Measurements from ENCODE around the gene ACTL10.
A peak's percentile ranks its signal among the peaks of the same experiment; 100 is the strongest.

The ACTL10 gene

DNA sequence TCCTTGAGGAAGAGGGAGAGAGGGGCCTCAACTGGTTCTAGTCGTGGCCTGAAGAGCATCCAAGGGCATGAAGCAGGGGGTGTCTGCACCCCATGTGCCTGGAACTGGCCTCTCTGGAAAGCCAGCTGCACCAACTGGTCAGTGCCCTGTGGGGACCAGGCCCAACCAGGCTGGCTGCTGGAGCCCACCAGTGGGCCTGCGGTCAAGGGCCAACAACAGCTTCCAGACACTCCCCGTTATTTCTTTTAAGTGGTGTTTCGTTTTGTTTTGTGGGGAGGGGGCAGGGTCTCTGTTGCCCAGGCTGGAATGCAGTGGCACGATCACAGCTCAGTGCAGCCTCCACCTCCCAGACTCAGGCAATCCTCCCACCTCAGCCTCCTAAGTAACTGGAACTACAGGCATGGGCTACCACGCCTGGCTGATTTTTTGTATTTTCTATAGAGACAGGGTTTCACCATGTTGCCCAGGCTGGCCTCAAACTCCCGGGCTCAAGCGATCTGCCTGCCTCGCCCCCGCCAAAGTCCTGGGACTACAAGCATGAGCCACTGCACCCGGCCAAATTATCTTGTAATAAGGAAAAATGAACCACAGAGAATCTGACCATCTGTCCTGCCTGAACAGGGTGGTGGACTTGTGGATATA is 16.5 kb upstream of the ACTL10 start:
- DNase-seq, result no peak

DNA sequence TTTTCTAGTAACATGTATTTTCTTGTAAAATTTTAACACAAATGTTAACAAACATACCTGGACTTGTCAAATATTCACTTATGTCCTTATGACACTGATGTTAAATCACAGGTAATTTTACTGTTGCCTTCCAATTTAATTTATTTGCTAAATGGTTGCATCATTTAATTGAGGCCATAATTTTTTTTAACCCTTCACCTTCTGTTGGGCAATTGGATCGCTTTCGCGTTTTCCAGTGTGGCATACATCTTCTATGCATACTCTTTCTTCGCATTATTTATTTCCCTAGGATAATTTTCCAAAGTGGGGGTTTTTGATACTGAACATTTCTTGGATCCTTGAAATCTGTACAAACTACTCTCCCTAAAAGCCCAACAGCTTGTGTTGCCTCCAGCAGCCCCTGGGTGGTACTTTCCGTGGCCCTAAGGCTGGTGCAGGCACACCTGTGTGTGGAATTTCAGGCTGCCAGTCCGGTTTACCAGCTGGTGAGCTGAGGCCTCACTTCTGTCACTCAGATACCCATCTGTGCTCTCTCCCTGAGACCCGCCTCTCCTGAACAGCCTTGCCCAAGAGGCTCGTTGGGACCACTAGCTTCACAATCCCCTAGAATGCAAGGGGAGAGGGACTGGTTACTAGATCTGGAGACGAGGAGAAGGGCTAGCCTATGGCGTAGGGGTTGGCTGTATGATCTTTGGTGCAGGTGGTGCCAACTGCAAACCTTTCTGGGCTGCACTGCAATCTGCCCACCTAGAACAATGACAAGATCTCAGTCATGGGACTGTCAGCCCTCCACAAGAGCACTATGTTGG is 15.8 kb upstream of the ACTL10 start:
- no peak for DNase-seq

DNA sequence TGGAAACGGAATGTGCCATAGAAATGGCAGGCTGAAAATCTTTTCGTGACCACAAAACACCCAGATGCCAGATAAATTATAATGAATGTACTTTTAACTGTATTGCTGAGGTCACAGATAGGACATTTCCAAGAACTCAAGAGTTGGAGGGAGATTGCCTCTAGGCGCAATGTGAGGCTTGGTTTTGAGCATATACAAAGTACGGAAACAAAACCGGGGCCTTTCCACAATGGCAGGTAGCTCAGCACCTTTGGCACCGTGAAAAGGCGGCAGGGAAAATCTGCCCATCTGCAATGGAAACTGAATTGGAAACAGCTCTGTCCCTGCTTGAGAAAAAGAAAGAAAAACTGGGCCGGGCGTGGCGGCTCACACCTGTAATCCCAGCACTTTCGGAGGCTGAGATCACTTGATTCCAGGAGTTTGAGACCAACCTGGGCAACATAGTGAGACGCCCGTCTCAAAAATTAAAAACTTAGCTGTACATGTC is 15.1 kb upstream of the ACTL10 start:
- DNase-seq, result no peak

DNA sequence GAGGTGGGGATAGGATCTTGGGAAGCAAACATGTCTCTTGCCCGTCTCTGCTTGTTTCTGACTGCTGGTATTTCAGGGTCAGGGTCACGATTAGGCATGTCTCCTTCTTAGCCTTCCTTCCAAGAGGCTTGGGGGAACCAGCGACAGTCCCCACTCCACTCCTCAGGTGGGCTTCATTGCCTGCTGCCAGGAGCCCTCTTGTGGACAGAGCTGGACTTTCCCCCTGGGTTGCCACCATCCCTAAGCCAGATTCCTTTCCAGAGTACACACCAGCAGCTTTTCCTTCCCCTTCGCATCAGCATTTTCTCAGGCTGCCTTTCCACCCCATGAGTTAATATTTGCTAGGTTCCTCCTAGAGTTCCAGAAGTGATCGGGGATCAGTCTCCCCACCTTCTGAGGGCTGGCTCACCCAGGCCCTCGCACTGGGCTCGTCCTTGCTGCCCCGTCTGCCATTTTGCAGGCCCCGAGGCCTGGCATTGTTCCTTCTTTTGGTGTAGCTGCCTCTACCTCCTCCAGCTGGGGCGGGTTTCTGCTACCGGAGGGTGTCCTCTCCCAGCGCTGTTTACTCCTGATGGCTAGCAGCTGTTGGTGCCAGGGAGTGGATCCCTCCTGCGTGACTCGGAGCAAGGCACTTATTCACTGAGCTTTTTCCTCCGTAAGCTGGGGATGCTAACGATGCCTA is 13.4 kb upstream of the ACTL10 start:
- DNase-seq, result peak; percentile 56

DNA sequence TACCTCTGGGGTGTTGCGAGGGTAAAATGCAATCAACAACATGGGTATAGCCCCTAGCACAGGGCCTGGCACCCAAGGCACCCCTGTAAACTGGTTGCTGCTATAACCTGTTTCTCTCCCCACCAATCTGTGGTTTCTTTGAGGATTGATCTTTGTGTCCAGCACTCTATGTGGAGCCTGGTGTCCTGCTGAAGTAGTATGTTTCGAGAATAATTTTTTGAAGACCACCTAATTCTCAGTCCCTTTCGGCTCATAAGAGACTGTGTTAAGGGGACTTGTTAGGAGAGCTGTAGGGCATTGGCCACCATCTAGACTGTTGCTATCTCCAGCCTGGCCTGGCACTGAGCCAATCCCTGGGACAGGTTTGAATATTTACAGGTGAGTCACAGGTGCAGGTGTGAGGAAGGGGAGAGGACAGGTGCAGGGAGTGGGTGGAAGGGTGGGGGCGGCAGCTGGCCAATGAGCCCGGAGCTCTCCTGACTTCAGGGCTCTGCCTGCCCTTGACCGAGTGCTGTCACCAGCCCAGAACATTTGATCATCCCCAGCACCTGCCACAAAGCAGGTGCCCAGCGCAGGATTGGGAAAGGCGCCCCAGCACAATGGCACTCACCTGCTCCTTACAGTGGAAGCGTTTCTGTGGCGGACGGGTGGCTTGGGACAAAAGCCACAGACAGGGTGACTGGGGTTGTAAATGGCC is 12.7 kb upstream of the ACTL10 start:
- no peak for DNase-seq

DNA sequence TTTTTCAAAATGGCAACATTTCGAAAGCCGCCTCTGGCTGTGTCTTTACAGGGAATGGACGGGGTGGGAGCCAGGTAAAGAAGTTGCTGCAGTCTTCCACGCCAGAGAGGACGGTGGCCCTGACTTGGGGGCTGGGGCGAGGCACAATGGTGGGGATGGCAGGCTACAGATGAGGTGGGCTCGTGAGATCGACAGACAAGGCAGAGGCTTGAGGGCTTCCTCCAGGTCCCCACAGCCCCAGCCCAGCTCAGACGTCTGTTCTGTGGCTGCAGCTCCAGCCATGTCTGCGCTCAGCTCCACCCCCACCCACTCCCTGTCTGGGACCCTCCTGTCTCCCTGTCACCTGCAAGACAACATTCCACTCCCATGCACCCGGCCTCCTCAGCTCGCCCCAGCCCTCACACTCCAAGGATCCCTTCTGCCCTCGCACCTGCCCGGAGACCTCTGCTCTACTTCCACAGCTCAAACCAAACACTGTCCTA is 12.0 kb upstream of the ACTL10 start:
- DNase-seq, result no peak

DNA sequence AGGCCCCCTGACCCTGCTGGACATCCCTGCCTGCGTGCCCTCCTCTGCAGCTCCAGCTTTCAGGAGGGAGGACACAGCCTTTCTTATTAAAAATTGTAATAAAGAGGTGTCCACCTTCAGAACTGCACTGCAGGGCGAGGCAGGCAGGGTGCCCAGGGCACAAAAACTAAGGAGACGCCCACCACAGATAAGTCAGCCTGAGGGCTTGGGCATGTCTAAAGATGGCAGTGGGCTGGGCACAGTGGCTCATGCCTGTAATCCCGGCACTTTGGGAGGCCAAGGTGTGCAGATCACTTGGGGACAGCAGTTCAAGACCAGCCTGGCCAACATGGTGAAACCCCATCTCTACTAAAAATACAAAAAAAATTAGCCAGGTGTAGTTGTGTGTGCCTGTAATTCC is 11.6 kb upstream of the ACTL10 start:
- DNase-seq, result no peak

DNA sequence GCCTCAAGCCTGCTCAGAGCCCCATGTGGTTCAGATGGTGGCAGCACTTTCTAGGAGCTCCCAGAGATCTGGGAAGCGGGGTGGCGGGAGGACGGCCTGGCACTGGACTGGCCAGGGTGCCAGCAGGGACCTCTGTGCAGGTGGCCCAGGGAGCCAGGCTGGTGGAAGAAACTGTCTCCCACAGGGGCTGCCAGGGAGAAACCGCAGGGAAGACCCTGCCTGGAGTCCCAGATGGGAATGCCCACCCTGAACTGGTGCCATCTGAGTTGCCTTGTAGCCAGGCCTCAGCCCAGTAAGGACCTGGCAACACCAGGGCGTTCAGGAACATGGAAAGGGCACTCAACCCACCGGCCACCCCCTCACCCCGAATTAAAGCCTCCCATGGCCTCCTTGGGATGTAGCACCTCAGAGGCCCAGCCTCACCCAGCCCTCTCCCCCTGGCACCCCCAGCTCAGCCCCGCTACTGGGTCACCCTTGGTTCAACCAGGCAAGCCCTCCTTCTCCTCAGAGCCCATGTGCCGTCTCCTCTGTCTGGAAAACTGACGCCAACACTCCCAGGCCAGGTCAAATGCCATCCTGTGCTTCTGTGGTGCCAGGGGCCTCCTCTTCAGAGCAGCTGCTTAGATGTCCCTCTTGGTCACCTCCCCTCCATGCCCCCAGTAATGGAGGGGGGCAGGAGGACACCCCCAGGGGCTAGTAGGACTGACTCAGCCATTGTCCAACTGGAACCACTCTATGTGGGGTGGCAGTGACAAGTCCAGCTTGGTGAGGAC is 10.5 kb upstream of the ACTL10 start:
- no peak for DNase-seq

DNA sequence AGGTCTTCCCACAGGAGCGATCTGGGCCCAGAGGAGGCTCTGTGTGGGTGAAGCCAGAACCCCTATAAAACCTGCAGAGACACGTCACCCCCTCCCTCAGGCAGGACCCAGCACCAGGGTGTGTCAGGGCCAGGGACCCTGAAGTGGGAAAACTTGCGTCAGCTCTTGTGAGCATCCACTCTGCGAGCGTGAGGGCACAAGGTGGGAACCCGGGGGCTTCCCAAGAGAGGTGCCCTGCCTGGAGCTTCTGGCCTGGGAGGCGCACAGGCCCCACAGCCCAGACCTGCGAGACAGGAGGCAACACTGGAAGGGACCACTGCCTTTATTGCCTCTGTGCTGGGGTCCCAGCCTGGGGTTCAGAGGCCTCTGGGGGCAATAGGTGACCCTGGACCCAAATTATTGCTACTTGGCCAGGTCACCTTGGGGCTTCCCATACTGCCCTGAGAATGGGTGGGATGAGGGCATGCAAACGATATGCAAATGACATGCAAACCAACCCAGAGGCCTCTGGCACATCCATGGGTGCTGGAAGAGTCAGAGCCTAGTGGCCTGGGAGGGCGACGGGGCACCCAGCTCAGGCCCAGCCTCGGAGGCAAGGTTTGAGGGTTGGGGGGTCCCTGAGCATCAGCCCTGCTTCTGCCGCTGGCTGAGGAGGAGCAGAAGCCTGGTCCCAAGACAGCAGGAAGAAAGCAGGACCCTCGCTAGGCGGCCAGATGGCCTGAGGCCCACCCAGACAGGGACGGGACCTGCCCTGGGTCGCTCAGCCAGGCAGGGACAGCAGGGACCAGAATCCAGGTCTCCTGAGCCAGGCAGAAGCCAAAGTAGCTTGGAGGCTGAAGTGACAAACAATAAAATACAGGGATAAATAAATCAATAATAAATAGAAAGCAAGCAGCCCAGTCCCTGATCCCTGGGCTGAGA is 9.7 kb upstream of the ACTL10 start:
- DNase-seq, result no peak

DNA sequence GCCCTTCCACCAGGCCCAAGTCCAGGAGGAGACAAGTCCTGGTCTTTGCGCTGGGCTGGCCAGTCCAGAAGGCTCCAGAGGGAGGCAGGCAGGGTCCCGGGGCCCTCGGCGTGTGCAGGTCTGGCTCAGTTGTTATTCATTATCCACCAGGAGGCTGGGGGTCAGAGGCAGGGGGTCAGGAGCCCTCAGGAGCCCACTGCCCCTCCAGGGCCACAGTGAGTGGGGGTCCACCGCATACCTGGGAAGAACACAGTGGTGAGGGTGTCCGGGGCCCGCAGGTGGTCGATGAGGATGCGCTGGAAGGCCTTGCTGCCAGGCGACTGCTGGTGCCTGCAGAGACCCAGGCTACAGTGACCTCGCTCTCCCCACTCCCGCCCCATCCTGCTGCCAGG is 9.0 kb upstream of the ACTL10 start:
- no peak for DNase-seq

DNA sequence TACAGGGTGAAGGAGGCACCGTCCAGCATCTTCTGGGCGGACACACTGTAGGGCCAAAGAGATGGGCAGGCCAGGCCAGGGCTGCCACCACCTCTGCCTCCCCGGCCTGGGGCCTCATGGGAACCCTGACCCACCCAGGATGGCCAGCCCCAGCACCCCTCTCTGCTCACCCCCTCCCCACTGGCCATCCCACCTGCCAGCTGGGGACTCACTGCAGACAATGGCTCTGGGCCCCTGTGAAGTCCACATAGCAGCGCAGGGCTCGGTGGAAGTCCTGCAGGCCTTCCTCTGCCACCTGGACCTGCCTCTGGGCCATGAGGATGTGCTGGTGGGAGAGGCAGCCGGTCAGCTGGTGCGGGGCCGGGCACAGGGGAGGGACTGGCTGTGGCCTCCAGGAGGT is 8.2 kb upstream of the ACTL10 start:
- DNase-seq, result no peak

DNA sequence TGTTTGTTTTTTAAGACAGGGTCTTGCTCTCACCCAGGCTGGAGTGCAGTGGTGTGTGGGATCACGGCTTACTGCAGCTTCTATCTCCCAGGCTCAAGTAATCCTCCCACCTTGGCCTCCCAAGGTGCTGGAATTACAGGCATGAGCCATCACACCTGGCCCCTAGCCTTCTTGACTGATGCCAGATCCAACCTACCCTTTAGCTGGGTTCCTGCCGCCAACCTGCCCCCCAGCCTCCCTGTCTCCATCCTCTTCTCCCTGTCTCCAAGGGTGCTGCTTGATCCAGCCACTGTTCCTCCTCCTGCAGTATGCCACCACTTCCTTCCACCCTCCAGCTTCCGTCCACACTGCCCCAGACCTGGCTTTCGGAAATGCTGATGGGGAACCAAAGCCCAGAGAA is 7.8 kb upstream of the ACTL10 start:
- DNase-seq, result no peak

DNA sequence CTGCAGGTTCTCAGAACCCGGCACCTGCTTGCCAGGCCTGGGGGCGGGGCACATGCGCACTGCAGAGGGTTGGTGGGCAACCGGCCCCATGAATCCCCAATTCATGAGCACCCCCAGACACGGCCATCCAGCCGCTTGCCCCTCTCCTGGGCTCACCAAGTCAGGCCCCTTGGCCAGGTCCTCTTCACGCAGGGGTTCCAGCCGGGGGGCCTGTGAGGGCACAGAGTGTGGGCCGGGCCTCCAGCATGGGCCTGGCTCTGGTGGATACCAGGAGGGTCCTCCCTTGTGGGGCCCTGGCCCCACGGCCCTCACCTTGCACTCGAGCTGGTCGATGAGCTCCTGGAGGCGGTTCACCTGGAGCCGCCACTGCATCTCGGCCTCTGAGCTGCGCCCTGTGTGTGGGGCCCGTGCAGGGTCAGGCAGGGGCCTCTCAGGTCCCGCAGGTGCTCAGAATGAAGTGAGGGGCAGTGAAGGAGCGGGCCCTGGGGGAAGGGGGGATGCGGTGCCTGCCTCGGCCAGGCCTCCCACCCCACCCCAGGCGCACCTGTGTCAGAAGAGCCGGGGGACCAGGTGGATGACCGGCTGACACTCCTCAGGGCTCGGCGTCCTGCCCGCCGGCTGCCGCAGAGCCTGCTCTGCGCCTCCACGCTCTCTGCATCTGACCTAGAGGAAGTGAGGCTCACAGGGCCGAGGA is 7.3 kb upstream of the ACTL10 start:
- no peak for DNase-seq

DNA sequence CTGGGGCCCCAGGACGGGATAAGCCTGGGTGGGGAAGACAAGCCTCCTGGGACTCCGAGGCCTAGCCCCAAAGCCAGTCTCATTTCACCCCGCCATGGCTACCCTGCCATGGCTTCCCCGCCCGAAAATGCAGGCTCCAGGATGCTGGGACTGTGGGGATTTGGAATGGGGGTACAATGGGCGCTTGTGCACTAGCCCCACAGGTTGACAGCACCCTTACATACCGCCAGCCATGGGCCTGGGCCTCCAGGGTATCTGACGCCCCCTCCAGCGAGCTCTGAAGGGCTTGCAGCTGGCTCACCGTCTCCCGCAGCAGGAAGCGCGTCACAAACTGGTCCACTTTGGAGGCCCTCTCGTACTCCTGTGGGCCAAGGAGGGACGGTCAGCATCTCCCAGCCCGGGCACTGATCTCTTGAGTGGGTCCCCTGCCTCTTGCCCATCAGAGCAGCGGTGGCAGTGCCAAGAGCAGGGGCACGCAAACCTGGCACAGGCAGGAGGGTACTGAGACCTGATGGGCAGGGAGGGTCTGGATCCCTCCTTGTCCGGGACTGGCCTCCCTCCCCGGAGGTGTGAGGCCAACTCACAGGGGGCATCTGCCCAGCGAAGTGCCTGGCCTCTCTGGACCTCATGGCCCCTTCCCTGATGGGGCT is 6.6 kb upstream of the ACTL10 start:
- DNase-seq, result no peak

DNA sequence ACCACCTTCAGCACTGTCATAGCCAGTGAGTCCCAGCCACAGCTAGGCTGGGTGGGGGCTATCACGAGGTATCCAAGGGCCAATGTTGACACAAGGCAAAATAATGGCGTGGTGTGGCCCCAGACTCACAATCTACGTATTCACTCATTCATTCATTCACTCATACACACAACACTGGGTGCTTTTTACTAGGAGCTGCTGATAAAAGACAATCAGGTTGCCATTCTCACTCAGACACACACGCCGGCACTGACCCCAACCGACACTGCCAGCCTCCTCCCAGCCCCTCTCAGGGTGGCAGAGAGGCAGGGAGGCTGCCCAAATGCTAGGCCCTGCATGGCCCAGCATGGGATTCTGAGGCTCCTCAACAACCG is 6.1 kb upstream of the ACTL10 start:
- no peak for DNase-seq

DNA sequence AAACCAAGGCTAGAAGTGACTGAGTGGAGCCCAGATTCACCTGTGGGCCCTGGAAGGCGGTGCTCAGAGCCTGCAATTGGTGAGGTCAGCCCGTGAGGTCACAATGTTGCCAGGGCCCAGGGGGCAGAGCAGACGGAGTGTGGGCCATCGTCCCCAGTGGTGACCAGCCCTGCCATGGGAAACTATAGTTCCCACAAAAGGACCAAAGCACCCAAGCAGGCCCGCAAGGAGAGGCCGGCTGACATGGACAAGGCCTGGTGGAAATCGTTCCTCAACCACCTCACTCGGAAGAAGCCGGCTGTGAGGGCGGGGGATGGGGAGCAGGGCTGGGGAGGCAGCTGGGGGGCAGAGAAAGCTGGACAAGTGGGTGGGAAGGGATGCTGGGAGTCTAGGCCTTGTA is 4.6 kb upstream of the ACTL10 start, which contains the start of gene C20orf144:
Gene C20orf144, plus strand, starts transcription at position 156 of the 400 bp plus-strand sequence. Its CDS starts 19 bp downstream, at position 175.
- DNase-seq, result no peak

DNA sequence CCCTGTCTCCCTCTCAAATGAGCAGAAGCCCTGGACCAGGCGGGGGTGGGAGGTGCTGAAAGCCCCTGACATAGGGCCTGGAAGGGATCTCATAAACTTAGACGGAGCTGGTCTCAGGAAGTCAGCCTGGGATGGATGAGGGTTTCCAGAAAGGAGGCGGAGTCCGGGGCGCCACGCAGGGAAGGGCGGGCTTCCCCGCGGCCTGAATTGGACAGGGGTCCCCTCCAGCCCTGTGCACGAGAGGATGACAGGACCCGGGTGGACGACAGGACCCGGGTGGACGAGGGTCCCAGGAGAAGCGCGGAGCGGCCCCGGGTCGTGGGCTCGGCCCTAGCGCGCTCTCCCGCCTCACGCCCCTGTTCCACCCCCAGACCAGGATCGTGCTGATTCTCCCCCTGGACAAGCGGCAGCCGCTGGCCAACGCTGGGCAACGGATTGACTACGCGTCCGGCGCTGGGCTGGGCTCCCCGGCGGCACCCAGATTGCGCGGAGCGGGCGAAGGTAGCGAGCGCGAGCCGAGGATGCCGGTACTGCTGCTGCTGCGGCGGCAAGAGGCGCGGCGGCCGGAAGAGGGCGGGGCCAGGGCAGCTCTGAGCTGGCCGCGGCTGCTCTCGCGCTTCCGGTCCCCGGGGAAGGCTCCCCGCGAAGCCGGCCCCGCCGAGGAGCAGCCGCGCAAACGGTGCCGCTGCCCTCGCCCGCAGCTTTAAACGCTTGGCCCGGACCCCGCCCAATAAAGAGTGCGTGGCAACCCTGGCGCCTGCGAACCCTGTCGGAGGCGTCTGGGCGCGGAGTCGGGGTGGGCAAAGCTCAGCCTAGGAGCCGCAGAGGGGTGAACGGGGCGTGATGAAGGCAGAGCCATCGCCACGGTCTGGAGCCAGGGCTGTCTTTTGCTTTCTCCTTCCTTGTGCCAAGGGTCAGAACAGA is 3.3 kb upstream of the ACTL10 start:
- DNase-seq, result peak; percentile 84

DNA sequence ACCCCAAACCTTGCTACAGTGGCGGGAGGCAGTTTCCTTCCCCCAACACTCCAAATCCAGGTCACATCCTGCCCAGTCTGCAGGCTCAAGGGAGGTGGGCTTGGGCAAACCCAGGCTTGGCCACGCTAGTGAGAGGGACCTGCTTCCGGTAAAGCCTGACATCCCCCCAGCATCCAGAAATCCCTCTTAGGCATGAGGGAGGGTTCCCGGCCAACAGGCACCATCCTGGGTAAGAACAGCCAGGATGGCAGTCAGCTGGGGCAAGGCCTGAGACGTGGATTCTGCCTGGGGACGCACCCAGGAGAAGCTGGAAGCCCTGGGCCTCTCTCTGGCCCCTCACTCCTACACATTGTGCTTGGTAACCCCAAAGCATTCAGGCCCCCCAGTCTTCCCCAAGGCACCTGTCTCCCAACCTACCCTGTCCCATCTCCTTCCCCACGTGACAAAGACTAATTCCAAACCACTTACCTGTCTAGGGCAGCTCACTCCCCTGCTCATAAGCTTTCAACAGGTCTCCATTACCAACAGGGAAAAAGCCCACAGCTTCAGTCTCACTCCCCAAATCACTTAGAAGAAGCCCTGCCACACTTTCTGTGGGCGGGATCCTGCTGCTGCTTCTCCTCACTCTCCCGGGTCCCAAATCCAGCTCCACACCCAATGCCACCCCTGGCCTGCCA is 2.5 kb upstream of the ACTL10 start:
- DNase-seq, result no peak
